Measurements from ENCODE around the gene CCZ1B.
"Not testable (repeated sequence)": the region's sequence is repeated elsewhere in the genome, so short reads cannot be mapped to it uniquely, and the experiment has no call there.

GRCh38 chr7:6789353-6789752 lies 36.7 kb downstream of the CCZ1B start:
- not testable (repeated sequence) for TF ChIP-seq RCOR1 (IDR thresholded peaks at IDR 0.05; ENCODE audit: low read depth, low read length); EP300 (IDR thresholded peaks at IDR 0.05); POLR2AphosphoS2 (conservative IDR thresholded peaks at IDR 0.05; ENCODE audit: low read length); FOSL2 (IDR thresholded peaks at IDR 0.05); FOSL2 (CRISPR knock-in tag; IDR thresholded peaks at IDR 0.05); E2F6 (IDR thresholded peaks at IDR 0.05; ENCODE audit: borderline replicate concordance, low read depth); NFE2L2 (conservative IDR thresholded peaks at IDR 0.05; ENCODE audit: low read length); CTCF (IDR thresholded peaks at IDR 0.05); BCL3 (IDR thresholded peaks at IDR 0.05); GATA3 (IDR thresholded peaks at IDR 0.05; ENCODE audit: borderline replicate concordance); MAX (IDR thresholded peaks at IDR 0.05); RARB (CRISPR knock-in tag; IDR thresholded peaks at IDR 0.05)
